ENCODE measurements around the gene CAMK2N1.

Gene CAMK2N1

DNA sequence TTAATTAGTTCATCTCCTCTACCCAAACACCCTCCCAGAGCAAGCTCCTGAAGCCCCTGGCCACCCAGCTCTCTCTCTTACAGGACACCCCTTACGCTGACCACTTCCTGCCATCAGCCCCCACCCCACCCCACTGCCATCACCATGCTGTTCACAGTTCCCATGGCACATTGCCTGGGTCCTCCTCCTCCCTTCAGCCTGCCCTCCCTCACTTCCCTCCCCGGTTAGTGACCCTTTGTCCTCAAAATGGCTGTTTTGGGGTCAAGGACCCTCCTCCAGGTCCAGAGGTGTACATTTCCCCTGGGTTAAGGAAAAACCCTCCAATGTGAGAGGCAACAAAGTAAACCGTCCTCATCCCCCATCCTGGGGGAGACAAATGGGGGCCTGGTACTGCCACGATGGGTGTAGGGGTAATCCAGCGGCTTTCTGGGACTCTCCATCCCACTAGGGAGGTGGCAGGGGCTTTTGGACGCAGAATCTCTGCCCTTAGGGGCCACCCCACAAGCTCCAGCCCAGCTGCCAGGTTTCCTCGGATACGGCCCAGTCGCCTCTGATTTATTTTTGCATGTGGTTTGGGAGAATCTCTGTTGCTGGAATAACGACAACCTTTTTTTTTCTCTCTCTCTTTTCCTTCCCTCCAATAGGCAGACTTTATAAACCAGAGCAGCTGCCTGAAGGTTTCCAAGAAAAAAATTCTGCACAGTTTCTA lies 8.5 kb downstream of the CAMK2N1 start:
- no peak for DNase-seq

DNA sequence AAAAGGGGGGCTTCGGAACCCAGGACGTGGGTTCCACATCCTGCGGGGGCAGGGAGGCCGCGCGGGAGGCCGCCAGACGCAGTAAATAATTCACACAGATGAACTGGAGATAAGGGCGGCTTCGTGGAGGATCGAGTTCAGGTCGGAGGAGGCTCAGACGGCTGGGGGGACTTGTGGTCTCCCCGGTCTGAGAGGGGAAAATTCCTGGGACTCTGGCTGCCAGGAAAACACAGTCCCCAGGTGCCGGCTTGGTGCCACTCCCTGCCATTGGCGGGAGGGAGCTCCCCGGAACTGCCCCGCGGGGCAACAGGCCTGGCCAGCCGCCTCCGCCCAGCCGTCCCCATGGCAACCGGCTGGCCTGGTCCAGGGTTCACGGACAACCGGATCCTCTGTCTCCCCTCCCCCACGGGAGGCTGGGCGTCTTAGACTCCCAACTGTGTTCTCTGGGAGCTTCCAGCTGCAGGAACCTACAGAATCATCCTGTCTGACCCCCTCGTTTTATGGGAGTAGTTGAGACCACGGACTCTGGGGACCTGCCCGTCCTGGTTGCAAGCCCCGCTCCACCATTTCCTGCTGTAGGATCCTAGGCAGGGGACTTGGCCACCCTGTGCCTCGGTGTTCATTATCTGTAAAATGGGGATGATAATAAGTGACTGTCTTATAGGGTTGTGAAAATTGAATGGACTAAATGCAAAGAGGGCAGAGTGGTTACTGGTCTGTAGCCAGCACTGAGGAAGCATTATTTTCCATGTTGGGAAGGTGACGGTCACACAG lies 9.6 kb downstream of the CAMK2N1 start:
- DNase-seq, result no peak

GRCh38 chr1:20474996-20475395 lies 11.0 kb downstream of the CAMK2N1 start:
- DNase-seq, result no peak

DNA sequence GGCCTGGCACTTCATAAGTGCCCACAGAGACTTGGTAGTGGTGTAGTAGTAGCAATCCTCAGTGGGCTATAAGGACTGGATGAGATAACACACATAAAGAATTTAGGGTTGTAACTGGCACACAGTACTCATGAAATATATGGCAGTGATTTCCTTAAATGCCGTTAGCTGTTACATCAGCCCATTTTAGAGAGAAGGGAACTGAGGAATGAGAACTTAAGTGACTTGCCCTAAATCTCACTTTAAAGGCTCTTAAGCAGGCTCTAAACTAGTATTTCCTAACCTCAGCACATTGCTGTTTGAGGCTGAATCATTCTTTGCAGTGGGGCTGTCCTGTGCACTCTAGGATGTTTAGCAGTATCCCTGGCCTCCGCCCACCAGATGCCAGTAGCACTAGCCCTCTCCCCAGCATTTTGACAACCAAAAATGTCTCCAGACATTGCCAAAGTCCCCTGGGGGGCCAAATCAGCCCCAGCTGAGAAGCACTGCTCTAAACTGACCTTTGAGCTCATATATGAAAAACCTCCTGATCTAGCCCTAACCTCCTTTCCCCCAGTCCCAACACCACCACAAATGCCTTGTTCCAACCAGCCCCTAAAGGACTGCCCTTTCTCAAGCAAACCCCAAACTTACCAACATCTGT lies 11.6 kb downstream of the CAMK2N1 start:
- DNase-seq, result no peak

GRCh38 chr1:20473894-20474293 lies 12.1 kb downstream of the CAMK2N1 start:
- no peak for DNase-seq

GRCh38 chr1:20472860-20473711 lies 12.9 kb downstream of the CAMK2N1 start:
- DNase-seq, result peak; percentile 12

DNA sequence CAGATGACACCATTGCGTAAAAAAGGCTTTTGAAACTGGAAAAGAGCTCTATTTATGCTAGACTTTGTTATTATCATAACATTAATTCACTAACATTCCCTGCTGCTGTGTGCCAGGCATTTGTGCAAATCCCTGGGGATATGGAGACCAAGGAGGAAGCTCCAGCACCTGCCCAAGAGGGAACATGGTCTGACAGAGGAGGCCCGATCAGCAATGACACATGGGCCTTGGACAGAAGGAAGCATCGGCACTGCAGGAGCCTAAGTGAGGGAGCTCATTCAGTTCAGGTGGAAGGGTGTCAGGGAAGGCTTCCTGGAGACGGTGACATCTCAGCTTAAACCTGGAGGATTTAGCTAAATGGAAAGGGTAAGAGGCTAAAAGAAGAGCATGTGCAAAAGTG lies 13.9 kb downstream of the CAMK2N1 start:
- DNase-seq, result no peak

DNA sequence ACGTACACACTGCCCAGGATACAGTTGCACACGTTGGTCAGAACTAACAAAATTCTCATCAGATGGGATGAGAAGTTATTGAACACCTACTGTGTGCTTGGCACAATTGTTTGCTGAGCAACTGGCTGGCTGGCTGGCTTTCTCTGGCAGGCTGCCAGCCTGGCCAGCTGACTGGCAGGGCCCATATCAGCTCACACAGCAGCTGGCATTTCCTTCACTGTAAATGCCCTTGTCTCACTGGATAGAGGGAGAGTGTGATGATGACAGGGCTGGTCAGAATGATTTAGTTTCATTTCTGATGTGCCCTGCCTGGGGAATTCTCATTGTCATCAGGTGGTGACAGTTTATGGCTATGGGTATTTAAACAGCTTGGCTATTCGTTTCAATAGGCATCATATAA lies 15.8 kb downstream of the CAMK2N1 start:
- no peak for DNase-seq

GRCh38 chr1:20469406-20470076 lies 16.5 kb downstream of the CAMK2N1 start:
- no peak for DNase-seq

GRCh38 chr1:20466273-20466672 lies 19.7 kb downstream of the CAMK2N1 start:
- DNase-seq, result no peak

GRCh38 chr1:20465187-20465586 lies 20.8 kb downstream of the CAMK2N1 start:
- DNase-seq, result no peak

GRCh38 chr1:20463502-20463901 lies 22.5 kb downstream of the CAMK2N1 start:
- no peak for DNase-seq

DNA sequence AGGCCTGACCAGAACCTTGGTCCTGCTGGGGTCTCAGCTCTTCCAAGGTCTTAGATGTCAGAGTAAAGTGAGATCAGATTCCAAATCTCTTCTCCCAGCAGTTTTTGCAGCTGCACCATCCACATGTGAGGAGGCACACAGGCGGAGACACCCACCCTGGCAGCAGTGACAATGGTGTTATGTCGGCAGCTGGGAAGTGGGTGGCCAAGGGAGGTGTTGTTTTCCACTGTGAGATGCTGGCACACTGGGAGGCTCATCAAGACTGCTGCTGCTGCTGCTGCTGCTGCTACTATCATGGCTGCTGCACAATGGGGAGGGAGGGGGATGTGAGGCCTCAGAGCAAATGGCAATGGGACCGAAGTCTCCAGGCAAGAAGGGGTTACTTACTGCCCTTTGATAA lies 23.6 kb downstream of the CAMK2N1 start:
- DNase-seq, result no peak

- no peak for DNase-seq
Observed at GRCh38 chr1:20458717-20459116, 27.3 kb downstream of the CAMK2N1 start.

- no peak for DNase-seq
Observed at GRCh38 chr1:20454004-20454403, 32.0 kb downstream of the CAMK2N1 start.

GRCh38 chr1:20449735-20450311 lies 36.2 kb downstream of the CAMK2N1 start:
- DNase-seq, result no peak

- DNase-seq, result no peak
Observed at GRCh38 chr1:20448671-20449071, 37.3 kb downstream of the CAMK2N1 start.

- no peak for DNase-seq
Observed at GRCh38 chr1:20447794-20448193, 38.2 kb downstream of the CAMK2N1 start.

GRCh38 chr1:20446796-20447195 lies 39.2 kb downstream of the CAMK2N1 start:
- DNase-seq, result no peak

- DNase-seq, result no peak
Observed at GRCh38 chr1:20445956-20446355, 40.1 kb downstream of the CAMK2N1 start.

DNA sequence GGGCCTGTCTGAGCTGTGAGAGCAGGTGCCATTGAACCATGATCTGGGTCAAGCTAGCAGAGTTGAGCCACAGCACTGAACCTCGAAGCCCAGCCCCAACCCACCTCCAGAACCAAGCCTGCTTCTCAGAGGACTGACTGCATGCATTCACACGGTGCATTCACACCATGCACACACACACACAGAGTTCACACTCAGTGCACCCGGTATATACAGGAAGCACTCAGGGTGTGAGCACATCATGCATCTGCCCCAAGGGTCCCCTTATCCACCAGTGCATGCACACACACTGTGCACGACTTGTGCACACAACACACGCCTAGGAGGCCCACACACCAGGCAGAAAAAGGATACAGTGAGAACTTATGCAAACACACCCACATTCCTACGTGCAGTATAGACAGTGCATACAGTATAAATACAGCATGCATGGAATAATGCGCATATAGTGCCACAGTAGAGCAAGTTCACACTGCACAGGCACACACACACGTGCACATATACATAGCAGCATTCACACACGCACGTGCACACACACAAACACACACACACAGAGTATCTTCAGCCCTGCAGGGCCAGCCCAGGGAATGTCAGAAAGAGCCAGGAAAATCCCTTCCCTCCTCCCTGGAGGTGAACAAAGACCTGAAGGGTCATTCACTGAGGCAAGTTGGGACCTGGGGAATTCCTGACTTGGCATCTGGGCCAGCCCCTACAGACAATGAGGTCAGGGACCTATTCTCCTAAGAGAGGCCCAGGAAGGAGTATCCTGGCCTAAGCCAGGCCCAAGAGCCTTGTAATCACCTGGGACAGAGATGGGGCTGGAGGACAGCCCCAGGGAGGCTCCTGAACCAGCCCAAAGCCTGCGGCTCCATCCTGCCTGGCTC lies 42.1 kb downstream of the CAMK2N1 start:
- no peak for DNase-seq
